Peyer's patch (tissue), 4 donors: Measurements from ENCODE around the gene LUC7L3.
A peak's percentile ranks its signal among the peaks of the same experiment; 100 is the strongest.

Experiments used
- CTCF ChIP-seq, 6 experiments: fragments of 450-650 bp in 4 of 6; fragments of 200-600 bp in 2 of 6; sonication (generic) in 1 of 6; IDR thresholded peaks; one replicate each; pipeline ENCODE4 v1.5.1; 2017 to 2019; ENCODE audit warnings: antibody characterized with exemption in 6 of 6, mild to moderate bottlenecking in 3 of 6, moderate library complexity in 1 of 6
- POLR2A ChIP-seq, 2 donors: fragments of 450-650 bp; IDR thresholded peaks; one replicate each; pipeline ENCODE4 v1.5.1; 2017; ENCODE audit warnings: antibody characterized with exemption in 2 of 2, mild to moderate bottlenecking in 2 of 2, moderate library complexity in 2 of 2

- TF ChIP-seq POLR2A (IDR thresholded peaks at IDR 0.05) (no peak), CTCF (IDR thresholded peaks at IDR 0.05) (peak in 4 of 6 experiments; percentile 21 to 71 (median 62))
These were observed 37.9 kb upstream of the LUC7L3 start for GRCh38 chr17:50681263-50682200.
